ENCODE data around the gene TPRA1.

TPRA1 gene

GRCh38 chr3:127547761-127548605, 42.5 kb downstream of the TPRA1 start:
- H3K4me3 ChIP-seq (ENCODE audit: low read length), result peak overlapping the region; percentile 44; the same call in 1 of the 2 replicates
- no peak for TF ChIP-seq ZNF274 (IDR thresholded peaks at IDR 0.05; ENCODE audit: low read depth, low read length)

DNA sequence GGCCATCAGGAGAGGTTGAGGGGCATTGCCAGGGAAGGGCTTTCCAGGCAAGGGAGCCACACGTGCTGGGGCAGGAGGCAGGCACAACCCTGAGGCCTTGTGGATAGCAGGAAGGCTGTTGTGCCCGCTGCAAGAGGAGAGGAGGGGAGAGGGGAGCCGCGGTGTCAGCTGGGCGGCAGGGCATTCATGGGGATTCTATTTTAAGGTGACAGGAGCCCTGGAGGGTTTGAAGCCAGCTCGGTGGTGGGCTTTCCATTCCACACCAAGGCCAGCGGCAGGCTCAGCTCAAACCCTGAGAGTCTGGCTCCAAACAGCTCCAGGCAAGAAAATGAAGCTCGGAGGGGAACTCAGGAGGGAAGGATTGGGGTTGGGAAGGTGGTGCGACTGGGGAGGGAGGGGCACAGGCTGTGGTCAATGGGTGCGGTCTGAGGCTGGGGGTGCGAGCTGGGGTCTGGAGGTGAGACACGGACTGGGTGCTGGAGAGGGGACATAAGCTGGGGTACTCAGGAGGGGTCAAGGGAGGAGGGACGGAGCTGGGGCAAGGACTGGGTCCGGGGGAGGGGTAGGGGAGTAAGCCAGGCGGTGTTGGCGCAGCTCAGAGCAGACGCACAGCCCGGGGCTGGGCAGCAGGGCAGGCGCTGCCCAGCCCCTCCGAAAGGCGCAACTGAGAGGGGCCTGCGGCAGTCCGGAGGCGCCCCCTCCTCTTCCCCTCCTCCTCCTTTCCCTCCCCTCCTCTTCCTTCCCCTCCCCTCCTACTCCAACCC, 43.4 kb downstream of the TPRA1 start:
- H3K4me3 ChIP-seq (ENCODE audit: low read length), result no peak overlapping the region

GRCh38 chr3:127546554-127546953, 44.0 kb downstream of the TPRA1 start:
- no peak overlapping the region for H3K4me3 ChIP-seq (ENCODE audit: low read length)
- TF ChIP-seq ZNF274 (IDR thresholded peaks at IDR 0.05; ENCODE audit: low read depth, low read length), result no peak

More for the DNA sequence above, 43.4 kb downstream of the TPRA1 start:
- no peak for TF ChIP-seq ZNF274 (IDR thresholded peaks at IDR 0.05; ENCODE audit: low read depth, low read length)

DNA sequence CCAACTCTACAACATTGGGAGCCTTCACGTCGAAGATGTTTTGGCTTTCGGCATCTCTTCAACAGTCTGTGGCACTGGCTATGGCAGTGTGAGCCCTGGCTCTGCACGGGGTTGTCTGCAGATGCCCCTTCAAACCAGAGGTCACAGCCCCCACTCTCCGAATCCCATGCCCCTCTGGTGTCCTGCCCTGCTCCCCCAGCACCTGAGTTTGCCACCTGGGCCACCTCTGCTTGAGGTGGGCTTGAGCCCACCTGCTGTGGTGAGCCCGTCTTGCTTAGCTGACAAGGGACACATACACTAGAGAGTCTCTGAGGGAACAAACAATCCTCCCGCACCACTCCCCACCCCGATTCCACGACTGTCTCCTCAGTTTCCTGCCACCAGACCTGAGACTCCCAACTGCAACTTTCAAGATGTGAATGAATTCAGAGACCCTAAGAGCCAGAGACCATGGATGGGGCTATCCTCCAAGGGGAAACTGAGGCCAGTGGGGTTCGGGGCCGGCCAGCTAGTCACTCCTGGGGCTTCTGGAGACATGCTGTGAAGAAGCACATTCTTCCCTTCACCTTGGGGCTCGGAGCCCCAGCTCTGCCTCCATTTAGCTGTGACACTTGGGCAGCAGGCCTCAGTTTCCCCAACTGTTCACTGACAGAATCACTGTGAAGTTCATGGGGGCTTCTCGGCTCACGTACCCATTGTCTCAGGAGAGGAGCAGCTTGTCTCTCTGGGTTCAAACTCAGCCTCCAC, 44.6 kb downstream of the TPRA1 start:
- H3K4me3 ChIP-seq (ENCODE audit: low read length), result no peak overlapping the region
- no peak for TF ChIP-seq ZNF274 (IDR thresholded peaks at IDR 0.05; ENCODE audit: low read depth, low read length)

GRCh38 chr3:127545216-127545615, 45.3 kb downstream of the TPRA1 start:
- TF ChIP-seq ZNF274 (IDR thresholded peaks at IDR 0.05; ENCODE audit: low read depth, low read length), result no peak
- H3K4me3 ChIP-seq (ENCODE audit: low read length), result no peak overlapping the region

DNA sequence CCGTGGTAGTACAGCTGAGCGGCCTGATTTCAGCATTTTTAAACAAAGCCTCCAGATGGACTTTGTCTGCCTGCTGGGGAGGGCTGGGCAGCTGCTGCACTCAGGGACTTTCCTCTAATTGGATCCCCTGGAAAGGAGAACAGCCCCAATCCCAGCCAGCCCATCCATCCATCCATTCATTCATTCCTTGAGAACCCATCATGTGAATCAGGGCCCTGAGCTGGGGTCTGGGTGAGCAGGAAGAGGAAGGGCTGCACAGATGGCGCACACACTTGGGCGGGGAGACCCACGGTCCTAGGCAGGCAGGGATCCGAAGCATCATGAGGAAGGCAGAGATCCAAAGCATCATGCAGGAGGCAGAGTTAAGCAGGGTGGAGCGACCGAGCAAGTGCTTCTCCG, 45.7 kb downstream of the TPRA1 start:
- no peak overlapping the region for H3K4me3 ChIP-seq (ENCODE audit: low read length)
- no peak for TF ChIP-seq ZNF274 (IDR thresholded peaks at IDR 0.05; ENCODE audit: low read depth, low read length)

DNA sequence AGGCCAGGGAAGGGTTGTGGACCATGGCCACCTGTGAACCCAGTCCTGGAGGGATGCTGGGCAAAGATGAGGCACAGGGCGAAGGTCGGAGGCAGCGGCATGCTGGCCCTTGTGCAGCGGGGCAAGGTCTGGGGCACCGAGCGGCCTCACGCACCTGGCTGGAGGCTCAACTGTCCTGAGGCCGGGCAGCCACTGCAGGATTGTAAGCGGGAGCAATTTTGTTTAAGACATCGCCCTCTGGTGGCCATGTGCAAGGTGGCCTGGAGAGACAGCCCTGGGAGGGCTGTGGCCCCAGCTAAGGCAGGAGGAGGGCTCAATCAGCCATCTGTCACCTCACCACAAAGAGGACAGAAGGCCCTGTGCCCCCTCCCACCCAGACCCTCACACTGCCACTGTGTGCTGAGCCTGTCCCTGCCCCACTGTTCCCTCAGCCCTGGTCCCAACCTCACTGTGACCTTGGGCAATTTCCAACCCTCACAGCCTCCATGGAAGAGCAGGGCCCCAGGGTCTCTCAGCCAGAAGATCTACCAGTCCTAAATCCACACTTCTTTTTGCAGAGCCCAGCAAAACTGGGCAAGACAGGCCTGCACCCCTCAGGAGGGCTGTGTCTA, 46.2 kb downstream of the TPRA1 start:
- no peak overlapping the region for H3K4me3 ChIP-seq (ENCODE audit: low read length)
- no peak for TF ChIP-seq ZNF274 (IDR thresholded peaks at IDR 0.05; ENCODE audit: low read depth, low read length)

DNA sequence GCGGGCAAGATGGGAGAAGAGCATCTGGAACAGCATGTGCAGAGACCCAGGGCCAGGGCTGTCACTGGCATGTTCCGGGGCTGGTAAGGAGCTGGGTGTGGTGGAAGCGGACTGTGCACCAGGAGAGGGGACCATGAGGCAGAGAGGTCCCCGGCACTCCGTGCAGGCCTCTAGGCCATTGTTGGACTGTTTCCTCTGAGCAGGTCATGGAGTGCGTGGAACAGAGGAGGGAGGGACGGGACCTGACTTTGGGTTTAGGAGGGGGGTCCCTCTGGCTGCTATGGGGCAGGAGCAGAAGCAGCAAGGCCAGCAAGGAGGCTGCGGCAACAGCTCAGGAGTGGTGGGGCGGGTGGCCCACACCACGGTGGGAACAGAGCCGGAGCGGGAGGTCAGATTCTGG, 47.1 kb downstream of the TPRA1 start:
- TF ChIP-seq ZNF274 (IDR thresholded peaks at IDR 0.05; ENCODE audit: low read depth, low read length), result no peak
- H3K4me3 ChIP-seq (ENCODE audit: low read length), result no peak overlapping the region

DNA sequence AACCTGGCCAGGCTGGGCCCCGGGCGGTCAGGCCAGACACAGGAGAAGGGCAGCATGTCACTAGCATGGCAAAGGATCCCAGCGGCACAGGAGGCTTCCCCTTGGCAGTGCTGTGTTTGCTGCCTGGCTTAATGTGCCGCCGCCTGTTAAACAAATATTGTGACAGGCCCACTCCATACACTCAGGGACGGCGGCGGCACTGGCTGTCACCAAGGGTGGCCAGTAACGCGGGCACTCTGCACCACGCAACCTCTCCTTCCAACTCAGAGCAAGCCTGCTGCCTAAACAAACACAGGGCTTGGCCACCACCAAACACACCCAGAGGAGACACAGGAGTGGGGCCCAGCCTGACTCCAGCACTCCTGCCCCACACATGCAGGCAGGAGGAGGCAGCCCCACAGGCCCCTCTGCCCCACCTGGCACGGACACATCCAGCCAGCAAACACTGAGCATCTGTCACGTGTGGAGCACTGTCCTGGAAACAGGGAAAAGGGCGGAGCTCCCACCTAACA, 48.0 kb downstream of the TPRA1 start:
- TF ChIP-seq ZNF274 (IDR thresholded peaks at IDR 0.05; ENCODE audit: low read depth, low read length), result no peak
- H3K4me3 ChIP-seq (ENCODE audit: low read length), result no peak overlapping the region

GRCh38 chr3:127541320-127541719, 49.2 kb downstream of the TPRA1 start:
- H3K4me3 ChIP-seq (ENCODE audit: low read length), result no peak overlapping the region
- no peak for TF ChIP-seq ZNF274 (IDR thresholded peaks at IDR 0.05; ENCODE audit: low read depth, low read length)

GRCh38 chr3:127539366-127540060, 51.0 kb downstream of the TPRA1 start:
- H3K4me3 ChIP-seq (ENCODE audit: low read length), result no peak overlapping the region
- no peak for TF ChIP-seq ZNF274 (IDR thresholded peaks at IDR 0.05; ENCODE audit: low read depth, low read length)

- no peak overlapping the region for H3K4me3 ChIP-seq (ENCODE audit: low read length)
- TF ChIP-seq ZNF274 (IDR thresholded peaks at IDR 0.05; ENCODE audit: low read depth, low read length), result no peak
Observed at GRCh38 chr3:127538569-127538968, 52.0 kb downstream of the TPRA1 start.
